HepG2 (cell line): ENCODE results near the gene LDLRAD3. TPM values are rescaled to one million over a fixed set of nuclear protein-coding genes. Genes with fewer than 3 reads are reported as not detected.

Experiments
- FOXA1 ChIP-seq, 2 experiments: fragments of 450-650 bp in 1 of 2; sonication (generic) in 1 of 2; formaldehyde crosslinking in 1 of 2; IDR thresholded peaks; 2 replicates each; pipeline versions ENCODE4 v1.4.0 to v1.6.1; 2016 to 2020; ENCODE audit warnings: missing genetic modification reagents in 1 of 2
- MAF1 ChIP-seq: sonication (generic); formaldehyde crosslinking; IDR thresholded peaks from 2 replicates; pipeline ENCODE4 v1.5.0; 2020; ENCODE audit warnings: missing genetic modification reagents, borderline replicate concordance
- NR1H2 ChIP-seq: sonication (generic); formaldehyde crosslinking; IDR thresholded peaks from 2 replicates; pipeline ENCODE4 v1.8.1; 2022; ENCODE audit warnings: low read depth, missing genetic modification reagents, borderline replicate concordance
- PAXIP1 ChIP-seq: sonication (generic); formaldehyde crosslinking; conservative IDR thresholded peaks from 2 replicates; pipeline ENCODE4 v1.4.0; 2020; ENCODE audit warnings: mild to moderate bottlenecking, missing genetic modification reagents, moderate library complexity
- SMAD1 ChIP-seq: sonication (generic); formaldehyde crosslinking; IDR thresholded peaks from 2 replicates; pipeline ENCODE4 v1.4.0; 2020; ENCODE audit warnings: missing genetic modification reagents, low read depth, mild to moderate bottlenecking, borderline replicate concordance
- SNAPC2 ChIP-seq: sonication (generic); formaldehyde crosslinking; IDR thresholded peaks from 2 replicates; pipeline ENCODE4 v1.8.1; 2022; ENCODE audit warnings: mild to moderate bottlenecking, missing genetic modification reagents
- ZBTB3 ChIP-seq: sonication (generic); formaldehyde crosslinking; IDR thresholded peaks from 2 replicates; pipeline ENCODE4 v1.4.0; 2020; ENCODE audit warnings: low read depth, mild to moderate bottlenecking, moderate library complexity, missing genetic modification reagents, borderline replicate concordance
- ZNF800 ChIP-seq: sonication (generic); formaldehyde crosslinking; IDR thresholded peaks from 2 replicates; pipeline ENCODE4 v1.4.0; 2020; ENCODE audit warnings: missing genetic modification reagents
- polyA plus RNA-seq, 8 experiments: library from polyadenylated mRNA; depleted of rRNA in 3 of 8; stranded (reverse) in 7 of 8; unstranded in 1 of 8; fragments of >200 nt; fragmentation: Illumina TruSeq in 4 of 8; extraction: Trizol in 4 of 8; gene quantifications; 2 replicates each; pipeline versions ENCODE4 v1.2.1 to v1.2.3, GENCODE V29; 2011 to 2016; ENCODE audit warnings: low read depth in 4 of 8, missing spikeins in 1 of 8, mixed read lengths in 1 of 8; ENCODE audit not compliant: insufficient read depth in 1 of 8
- total RNA-seq, 5 experiments: library from RNA; depleted of rRNA; stranded (reverse); fragments of >200 nt; fragmentation: Illumina TruSeq; extraction: Trizol; gene quantifications; 2 replicates each; pipeline ENCODE4 v1.2.3, GENCODE V29; 2016; ENCODE audit warnings: low read depth in 1 of 5

LDLRAD3 gene
- total and polyA plus RNA-seq, 2 of the 13 experiments (the other 11 are each of a cell fraction or from before 2014, with no cell fraction given), result 0.50 to 0.60 TPM

- no peak for TF ChIP-seq ZBTB3 (CRISPR knock-in tag)
- no peak for TF ChIP-seq SNAPC2 (CRISPR knock-in tag)
- TF ChIP-seq MAF1 (CRISPR knock-in tag), result no peak
- TF ChIP-seq SMAD1 (CRISPR knock-in tag), result no peak
- TF ChIP-seq PAXIP1 (CRISPR knock-in tag), result no peak
- no peak for TF ChIP-seq NR1H2 (CRISPR knock-in tag)
- 0 out of 2 replicates have a peak, but pooled peaks have one; percentile 61 for TF ChIP-seq ZNF800 (CRISPR knock-in tag)
- TF ChIP-seq FOXA1 (IDR thresholded peaks at IDR 0.05), result no peak
- TF ChIP-seq FOXA1 (CRISPR knock-in tag; IDR thresholded peaks at IDR 0.05), result no peak
- TF ChIP-seq, all 625 proteins: peak for 6
Measured at GRCh38 chr11:36265793-36266628, 322.1 kb downstream of the LDLRAD3 start (continued).
